ENCODE data around the gene SH3GL3.

The SH3GL3 gene

GRCh38 chr15:83462026-83462425 is 14.9 kb downstream of the SH3GL3 start:
- DNase-seq (ENCODE audit: low read depth, low spot score) = no peak

GRCh38 chr15:83462953-83463433 is 15.9 kb downstream of the SH3GL3 start:
- no peak for DNase-seq (ENCODE audit: low read depth, low spot score)

- no peak for DNase-seq (ENCODE audit: low read depth, low spot score)
These were observed 23.7 kb downstream of the SH3GL3 start for GRCh38 chr15:83470887-83471286.

GRCh38 chr15:83471307-83471866 is 24.2 kb downstream of the SH3GL3 start:
- no peak for DNase-seq (ENCODE audit: low read depth, low spot score)

GRCh38 chr15:83472151-83472550 is 25.0 kb downstream of the SH3GL3 start:
- no peak for DNase-seq (ENCODE audit: low read depth, low spot score)

GRCh38 chr15:83472797-83473196 is 25.7 kb downstream of the SH3GL3 start:
- no peak for DNase-seq (ENCODE audit: low read depth, low spot score)

GRCh38 chr15:83474578-83474977 is 27.4 kb downstream of the SH3GL3 start:
- no peak for DNase-seq (ENCODE audit: low read depth, low spot score)

GRCh38 chr15:83475551-83475950 is 28.4 kb downstream of the SH3GL3 start:
- DNase-seq (ENCODE audit: low read depth, low spot score) = no peak

- no peak for DNase-seq (ENCODE audit: low read depth, low spot score)
These were observed 28.9 kb downstream of the SH3GL3 start for GRCh38 chr15:83476066-83476465.

GRCh38 chr15:83476708-83477107 is 29.6 kb downstream of the SH3GL3 start:
- DNase-seq (ENCODE audit: low read depth, low spot score) = no peak

GRCh38 chr15:83477172-83477807 is 30.1 kb downstream of the SH3GL3 start:
- DNase-seq (ENCODE audit: low read depth, low spot score) = no peak

- no peak for DNase-seq (ENCODE audit: low read depth, low spot score)
These were observed 30.8 kb downstream of the SH3GL3 start for GRCh38 chr15:83477808-83478537.

GRCh38 chr15:83483612-83484011 is 36.5 kb downstream of the SH3GL3 start:
- DNase-seq (ENCODE audit: low read depth, low spot score) = no peak

GRCh38 chr15:83484636-83485035 is 37.5 kb downstream of the SH3GL3 start:
- DNase-seq (ENCODE audit: low read depth, low spot score) = no peak

- DNase-seq (ENCODE audit: low read depth, low spot score) = no peak
These were observed 39.2 kb downstream of the SH3GL3 start for GRCh38 chr15:83486363-83486762.

- DNase-seq (ENCODE audit: low read depth, low spot score) = no peak
These were observed 40.4 kb downstream of the SH3GL3 start for GRCh38 chr15:83487519-83487918.

GRCh38 chr15:83489690-83490089 is 42.5 kb downstream of the SH3GL3 start:
- DNase-seq (ENCODE audit: low read depth, low spot score) = no peak

- no peak for DNase-seq (ENCODE audit: low read depth, low spot score)
These were observed 44.3 kb downstream of the SH3GL3 start for GRCh38 chr15:83491486-83491885.

GRCh38 chr15:83496766-83497165 is 49.6 kb downstream of the SH3GL3 start:
- DNase-seq (ENCODE audit: low read depth, low spot score) = no peak

GRCh38 chr15:83498374-83498773 is 51.2 kb downstream of the SH3GL3 start:
- no peak for DNase-seq (ENCODE audit: low read depth, low spot score)

GRCh38 chr15:83498801-83499200 is 51.7 kb downstream of the SH3GL3 start:
- DNase-seq (ENCODE audit: low read depth, low spot score) = no peak

- DNase-seq (ENCODE audit: low read depth, low spot score) = no peak
These were observed 52.3 kb downstream of the SH3GL3 start for GRCh38 chr15:83499476-83499875.
